ENCODE results near the gene LASP1NB.
"Not testable (repeated sequence)": the region's sequence is repeated elsewhere in the genome, so short reads cannot be mapped to it uniquely, and the experiment has no call there.

GRCh38 chr17:38976187-38976551 is 50.8 kb downstream of the LASP1NB start:
- TF ChIP-seq POLR2A (IDR thresholded peaks at IDR 0.05; ENCODE audit: low read depth); POLR2AphosphoS5 (IDR thresholded peaks at IDR 0.05); CTCF (IDR thresholded peaks at IDR 0.05); EP300 (IDR thresholded peaks at IDR 0.05): not testable (repeated sequence)

Data from esophagus muscularis mucosa (tissue), 4 donors.